Adrenal gland (tissue), 12 donors: ENCODE data around the gene FNDC3B. TPM values are rescaled to one million over a fixed set of nuclear protein-coding genes. Genes with fewer than 3 reads are reported as not detected.

Experiments
- DNase-seq, 7 donors: peaks; one replicate each; pipeline ENCODE4 v3.0.0-alpha.2; 2019 to 2020
- H3K27ac ChIP-seq, 5 donors: fragments of 200-600 bp; sonication (generic) in 4 of 5; 1 replicate in 3 of 5; 2 replicates in 2 of 5; pipeline versions ENCODE4 v1.5.1 to v1.8.0; 2016 to 2020; ENCODE audit warnings: mild to moderate bottlenecking in 1 of 5
- H3K27me3 ChIP-seq: fragments of 200-600 bp; 2 replicates; pipeline ENCODE4 v1.8.0; 2021
- H3K36me3 ChIP-seq, 2 donors: fragments of 200-600 bp; replicated peaks in 1 of 2; 1 replicate in 1 of 2; 2 replicates in 1 of 2; pipeline versions ENCODE4 v1.5.1 to v1.8.0; 2018 to 2022
- H3K4me1 ChIP-seq, 2 donors: fragments of 200-600 bp; replicated peaks in 1 of 2; 1 replicate in 1 of 2; 2 replicates in 1 of 2; pipeline versions ENCODE4 v1.5.1 to v1.8.0; 2018 to 2021
- H3K4me3 ChIP-seq, 4 donors: fragments of 200-600 bp; sonication (generic) in 3 of 4; one replicate each; pipeline ENCODE4 v1.5.1; 2016 to 2018
- H3K9me3 ChIP-seq, 3 donors: fragments of 200-600 bp; sonication (generic) in 1 of 3; replicated peaks in 1 of 3; 1 replicate in 2 of 3; 2 replicates in 1 of 3; pipeline versions ENCODE4 v1.5.1 to v1.8.0; 2016 to 2021
- CTCF ChIP-seq, 6 experiments: fragments of 450-650 bp in 4 of 6; fragments of 200-600 bp in 2 of 6; sonication (generic) in 1 of 6; IDR thresholded peaks; 1 replicate in 5 of 6; 2 replicates in 1 of 6; pipeline versions ENCODE4 v1.5.1 to v1.8.0; 2016 to 2021; ENCODE audit warnings: antibody characterized with exemption in 6 of 6, mild to moderate bottlenecking in 2 of 6, moderate library complexity in 1 of 6
- POLR2A ChIP-seq, 2 donors: fragments of 450-650 bp; IDR thresholded peaks; one replicate each; pipeline ENCODE4 v1.6.1; 2017; ENCODE audit warnings: antibody characterized with exemption in 2 of 2, mild to moderate bottlenecking in 2 of 2, moderate library complexity in 1 of 2
- WGBS, 4 donors: extraction: QIAGEN DNeasy Blood & Tissue Kit in 2 of 4; methylation state at CpG; one replicate each; pipeline versions ENCODE4 v1.1.5 to v1.1.7; 2013 to 2017; 5-methylcytosine and 5-hydroxymethylcytosine counted together
- intact Hi-C, 2 donors: fragments of 100-400 bp; cut with DNase I; formaldehyde crosslinking; loops; one replicate each; pipeline versions ENCODE4 v1.14.1 to v1.15.0; 2022 to 2023
- polyA plus RNA-seq, 3 donors: library from polyadenylated mRNA; stranded (reverse); fragments of 200-250 nt in 2 of 3; fragments of 350-450 nt in 1 of 3; fragmentation: Illumina TruSeq in 1 of 3; extraction: RNeasy Lipid Tissue Mini Kit (QIAGEN cat#74804) in 1 of 3; gene quantifications; one replicate each; pipeline ENCODE4 v1.2.3, GENCODE V29; 2013 to 2014
- total RNA-seq, 9 donors: library from RNA; depleted of rRNA in 4 of 9; stranded (reverse); fragments of >200 nt in 4 of 9; fragments of 120-200 nt in 1 of 9; fragmentation: NEBNext Ultra II Directional in 1 of 9; extraction: Animal tissue kit (Norgen Biotek cat#: 25700) in 1 of 9; gene quantifications; one replicate each; pipeline versions ENCODE4 v1.1.0 to v1.2.4, GENCODE V29; 2013 to 2023
- donor health status: healthy with polysubstance abuse.
- donor health status: Bipolar disorder and iron deficiency.
- donor health status: DM: yes; HTN: yes; CAD: no.
- donor health status: DM: no; HTN: no; CAD: no.
- donor health status: DM: no; HTN: no; CAD: no.
- donor health status: DM: yes; HTN: yes; CAD: no.

Gene FNDC3B
- total and polyA plus RNA-seq, 12 donors, result 9.9 to 228 (median 105) TPM

GRCh38 chr3:172259726-172260248 is 220.4 kb downstream of the FNDC3B start:
- H3K27ac ChIP-seq, result peak overlapping the region in 4 of 5 donors; percentile 30 to 83 (median 64)
- no peaks in the 10 kb centered on the region for H3K27me3 ChIP-seq
- WGBS, 4 donors, result 27 to 43% (median 34%) methylated on average over 2 of the region's 2 CpGs
- no peaks in the 10 kb centered on the region for H3K36me3 ChIP-seq
- H3K9me3 ChIP-seq, result no peaks in the 10 kb centered on the region
- no peak for DNase-seq
- peaks cover 61 to 95% of the 10 kb centered on the region in 2 donors for H3K4me1 ChIP-seq
- H3K4me3 ChIP-seq, result no peak overlapping the region
- no peak for TF ChIP-seq POLR2A (IDR thresholded peaks at IDR 0.05)
- no peak for TF ChIP-seq CTCF (IDR thresholded peaks at IDR 0.05)
- intact Hi-C loops, result no loop called here

GRCh38 chr3:172260381-172260780 is 221.0 kb downstream of the FNDC3B start:
- WGBS, 4 donors, result 46 to 66% (median 49%) methylated on average over 2 of the region's 2 CpGs
- TF ChIP-seq POLR2A (IDR thresholded peaks at IDR 0.05) (no peak), CTCF (IDR thresholded peaks at IDR 0.05) (no peak)
- H3K4me3 ChIP-seq, result no peak overlapping the region
- no peaks in the 10 kb centered on the region for H3K9me3 ChIP-seq
- intact Hi-C loops, result no loop called here
- peaks cover 62 to 93% of the 10 kb centered on the region in 2 donors for H3K4me1 ChIP-seq
- no peaks in the 10 kb centered on the region for H3K36me3 ChIP-seq
- peak overlapping the region; percentile 30 to 83 (median 52) for H3K27ac ChIP-seq
- peak in 5 of 7 donors; percentile 42 to 74 (median 57) for DNase-seq
- H3K27me3 ChIP-seq, result no peaks in the 10 kb centered on the region

DNA sequence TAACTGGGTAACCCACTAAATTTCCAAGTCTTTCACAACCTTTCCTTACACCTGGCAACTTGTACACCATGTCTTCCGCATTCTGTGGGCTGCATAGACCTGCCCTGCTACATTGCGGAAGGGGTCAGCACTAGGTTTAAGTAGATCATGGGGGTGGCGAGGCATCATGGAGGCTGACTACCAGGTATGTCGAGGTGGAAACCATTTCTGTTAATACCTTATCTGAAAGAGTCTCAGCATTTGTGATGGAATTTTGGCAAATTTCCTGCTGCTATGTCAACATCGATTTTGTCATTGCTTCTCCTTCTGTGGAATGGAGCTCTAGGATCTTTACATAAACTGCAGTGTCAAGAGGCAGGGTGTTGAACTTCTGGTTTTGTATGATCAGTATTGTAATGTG is 221.7 kb downstream of the FNDC3B start:
- no peak for TF ChIP-seq CTCF (IDR thresholded peaks at IDR 0.05)
- TF ChIP-seq POLR2A (IDR thresholded peaks at IDR 0.05), result no peak
- 75 to 82% (median 79%) methylated on average over 5 of the region's 5 CpGs for WGBS, 4 donors
- peak in 1 of 7 donors; percentile 29 for DNase-seq
- H3K27me3 ChIP-seq, result no peaks in the 10 kb centered on the region
- H3K4me1 ChIP-seq, result peaks cover 55 to 86% of the 10 kb centered on the region in 2 donors
- intact Hi-C loops, result no loop called here
- H3K27ac ChIP-seq, result peak overlapping the region; percentile 30 to 83 (median 52)
- H3K4me3 ChIP-seq, result no peak overlapping the region
- no peaks in the 10 kb centered on the region for H3K9me3 ChIP-seq
- no peaks in the 10 kb centered on the region for H3K36me3 ChIP-seq

- WGBS, 4 donors, result 52 to 73% (median 59%) methylated on average over 1 of the region's 1 CpG
- Histone ChIP-seq H3K36me3 (peaks cover 0 to 4% of the 10 kb centered on the region in 2 donors), H3K4me1 (peaks cover 46 to 70% of the 10 kb centered on the region in 2 donors)
Observed at GRCh38 chr3:172262991-172263608, 223.7 kb downstream of the FNDC3B start.

More at GRCh38 chr3:172262991-172263608, 223.7 kb downstream of the FNDC3B start:
- DNase-seq, result no peak
- Histone ChIP-seq H3K27ac (peak overlapping the region in 1 of 5 donors; percentile 52), H3K4me3 (no peak overlapping the region), H3K27me3 (no peaks in the 10 kb centered on the region), H3K9me3 (no peaks in the 10 kb centered on the region)
- intact Hi-C loops, result no loop called here
- TF ChIP-seq POLR2A (IDR thresholded peaks at IDR 0.05), result no peak
- no peak for TF ChIP-seq CTCF (IDR thresholded peaks at IDR 0.05)
